H1 (cell line): ENCODE results near the gene RBM41. TPM values are rescaled to one million over a fixed set of nuclear protein-coding genes. Genes with fewer than 3 reads are reported as not detected.

Source experiments
- CBX8 ChIP-seq: fragments of 300-800, 300-1000 bp; sonication (generic); IDR thresholded peaks from 2 replicates; pipeline ENCODE4 v1.7.1; 2016; ENCODE audit warnings: low read depth, low read length, borderline replicate concordance
- EZH2 ChIP-seq: fragments of 200-600 bp; sonication (generic); IDR thresholded peaks from 2 replicates; pipeline ENCODE4 v1.7.1; 2012; ENCODE audit warnings: low read depth, mild to moderate bottlenecking, moderate library complexity, low read length, inconsistent platforms; ENCODE audit not compliant: severe bottlenecking
- KDM4A ChIP-seq: IDR thresholded peaks from one replicate; pipeline ENCODE4 v1.7.1; 2012; ENCODE audit warnings: low read depth, mild to moderate bottlenecking, moderate library complexity, low read length, inconsistent platforms; ENCODE audit not compliant: severe bottlenecking
- TAF1 ChIP-seq: IDR thresholded peaks from 2 replicates; pipeline ENCODE4 v1.6.1; 2011; ENCODE audit warnings: mild to moderate bottlenecking, low read depth, low read length
- polyA plus RNA-seq, 7 experiments: library from polyadenylated mRNA; depleted of rRNA in 3 of 7; stranded (reverse) in 5 of 7; unstranded in 2 of 7; fragments of >200 nt in 5 of 7; fragments of 200-250 nt in 2 of 7; gene quantifications; 1 replicate in 5 of 7; 2 replicates in 1 of 7; 4 replicates in 1 of 7; pipeline versions ENCODE4 v1.2.1 to v1.2.3, GENCODE V29; 2011 to 2013; ENCODE audit warnings: missing spikeins in 2 of 7, mixed read lengths in 2 of 7
- total RNA-seq: library from RNA; stranded (reverse); fragmentation: NEBNext Ultra II Directional; extraction: Animal tissue kit (Norgen Biotek cat#: 25700); gene quantifications from 2 replicates; pipeline ENCODE4 v1.2.1, GENCODE V29; 2021

Gene RBM41
- total and polyA plus RNA-seq, 2 of the 8 experiments (the other 6 are each of a cell fraction or from before 2014, with no cell fraction given), result 2.6 to 26.4 TPM

- TF ChIP-seq EZH2 (no peak), KDM4A (peak; percentile 9), TAF1 (peak; percentile 69), CBX8 (no peak)
These were observed at the start of gene RBM41 (continued) for GRCh38 chrX:107118322-107119147.
